D721Med (cell line): ENCODE measurements around the gene CD7.

Experiments used
- DNase-seq: peaks from one replicate; pipeline ENCODE4 v3.0.0; 2011; ENCODE audit warnings: low spot score; ENCODE audit not compliant: insufficient read length
- FAIRE-seq: peaks from 2 replicates; lab custom pipeline; 2011; peaks lifted over from hg19 to GRCh38; lab: Jason Lieb, UNC
- CTCF ChIP-seq: IDR thresholded peaks from 2 replicates; pipeline ENCODE4 v1.5.1; 2012; ENCODE audit warnings: mild to moderate bottlenecking, control low read depth; ENCODE audit not compliant: insufficient read depth; ENCODE audit errors: missing control alignments

The CD7 gene

GRCh38 chr17:82329683-82330321 is 12.4 kb upstream of the CD7 start:
- TF ChIP-seq CTCF: no peak
- no peak for DNase-seq
- no peak for FAIRE-seq

- TF ChIP-seq CTCF: no peak
- DNase-seq (no peak), FAIRE-seq (no peak)
Observed at GRCh38 chr17:82328994-82329507, 11.6 kb upstream of the CD7 start.

GRCh38 chr17:82328141-82328993 is 11.0 kb upstream of the CD7 start:
- no peak for TF ChIP-seq CTCF
- DNase-seq (no peak), FAIRE-seq (no peak)

- TF ChIP-seq CTCF: no peak
- FAIRE-seq: no peak
- DNase-seq: no peak
Observed at GRCh38 chr17:82327757-82328140, 10.3 kb upstream of the CD7 start.

GRCh38 chr17:82327289-82327688 is 9.9 kb upstream of the CD7 start:
- no peak for TF ChIP-seq CTCF
- no peak for DNase-seq
- no peak for FAIRE-seq

- no peak for TF ChIP-seq CTCF
- FAIRE-seq: no peak
- DNase-seq: no peak
Observed at GRCh38 chr17:82325286-82326180, 8.1 kb upstream of the CD7 start.
